BJ (cell line): Measurements from ENCODE around the gene PLK5. TPM values are rescaled to one million over a fixed set of nuclear protein-coding genes. Genes with fewer than 3 reads are reported as not detected.

Experiments
- CTCF ChIA-PET: fragments of 350-600 bp; formaldehyde crosslinking; extraction: SDS; loops from one replicate; lab custom pipeline; 2021; ENCODE audit warnings: antibody characterized with exemption, inconsistent platforms; lab: Yijun Ruan, JAX
- POLR2A ChIA-PET: fragments of 300-600 bp; sonication (Branson Sonifier 250); formaldehyde crosslinking; extraction: SDS; loops from one replicate; lab custom pipeline; 2021; ENCODE audit warnings: antibody characterized with exemption; lab: Charles Lee
- DNase-seq: peaks from one replicate; pipeline ENCODE4 v3.0.0-alpha.2; 2011; ENCODE audit warnings: low read depth
- H3K27me3 ChIP-seq: 2 replicates; pipeline ENCODE4 v1.6.0; 2011; ENCODE audit warnings: low read length; ENCODE audit not compliant: control insufficient read depth, insufficient read depth
- H3K36me3 ChIP-seq: 2 replicates; pipeline ENCODE4 v1.5.1; 2011; ENCODE audit warnings: low read length; ENCODE audit not compliant: control insufficient read depth, insufficient read depth
- H3K4me3 ChIP-seq: 2 replicates; pipeline ENCODE4 v1.5.1; 2011; ENCODE audit warnings: low read depth, mild to moderate bottlenecking, control low read depth, low read length
- polyA plus RNA-seq: library from polyadenylated mRNA; depleted of rRNA; stranded (reverse); fragments of >200 nt; gene quantifications from 2 replicates; pipeline ENCODE4 v1.2.3, GENCODE V29; 2011
- TF ChIP-seq, protein P1 (sequence below): IDR thresholded peaks from 2 replicates; pipeline ENCODE4 v1.5.1; 2011; ENCODE audit warnings: low read depth, mild to moderate bottlenecking, control low read depth, inconsistent platforms, low read length, moderate library complexity; ENCODE audit not compliant: insufficient read depth

The PLK5 gene
- polyA plus RNA-seq, 1 experiment = not detected

DNA sequence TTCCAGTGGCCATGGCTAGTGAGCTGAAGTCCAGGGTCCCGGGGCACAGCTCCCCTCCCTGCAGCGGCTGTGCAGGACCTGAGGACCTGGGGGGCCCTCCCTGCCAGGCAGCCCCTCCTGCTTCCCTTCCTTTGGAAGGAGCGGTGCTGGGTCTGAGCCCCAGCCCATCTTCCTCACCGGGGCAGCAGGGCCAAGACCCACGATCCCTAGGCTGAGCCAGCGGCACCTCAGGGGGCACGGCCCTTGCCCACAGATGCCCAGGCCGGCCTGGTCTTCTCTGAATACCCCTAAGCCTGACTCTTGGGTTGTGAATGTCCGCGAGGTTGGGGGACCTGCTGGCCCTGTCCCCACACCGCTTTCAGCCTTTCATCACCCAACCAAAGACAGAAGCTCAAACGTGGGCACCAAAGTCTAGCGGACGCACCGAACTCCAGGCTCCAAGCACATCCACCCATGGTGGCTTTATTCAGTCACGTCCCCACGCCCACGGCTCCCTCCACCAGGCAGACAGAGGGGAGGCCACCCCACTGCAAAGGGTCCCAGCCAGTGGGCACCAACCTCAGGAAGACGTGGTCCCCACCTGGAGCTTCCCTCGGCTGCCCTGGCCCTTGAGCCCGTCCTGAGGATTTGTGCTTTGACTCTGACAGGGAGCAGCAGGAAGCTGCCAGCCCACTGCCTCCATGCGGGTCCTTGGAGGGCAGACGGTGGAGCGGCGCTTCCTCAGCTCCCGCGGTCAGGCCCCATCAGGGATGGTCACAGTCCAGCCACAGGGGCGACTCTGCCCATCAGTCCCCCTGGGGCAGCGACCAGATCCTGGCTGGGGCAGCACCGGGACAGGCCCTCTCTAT, 52.6 kb downstream of the PLK5 start:
- no peak for DNase-seq
- H3K36me3 ChIP-seq = peaks cover 23% of the 10 kb centered on the region
- TF ChIP-seq, protein P1, sequence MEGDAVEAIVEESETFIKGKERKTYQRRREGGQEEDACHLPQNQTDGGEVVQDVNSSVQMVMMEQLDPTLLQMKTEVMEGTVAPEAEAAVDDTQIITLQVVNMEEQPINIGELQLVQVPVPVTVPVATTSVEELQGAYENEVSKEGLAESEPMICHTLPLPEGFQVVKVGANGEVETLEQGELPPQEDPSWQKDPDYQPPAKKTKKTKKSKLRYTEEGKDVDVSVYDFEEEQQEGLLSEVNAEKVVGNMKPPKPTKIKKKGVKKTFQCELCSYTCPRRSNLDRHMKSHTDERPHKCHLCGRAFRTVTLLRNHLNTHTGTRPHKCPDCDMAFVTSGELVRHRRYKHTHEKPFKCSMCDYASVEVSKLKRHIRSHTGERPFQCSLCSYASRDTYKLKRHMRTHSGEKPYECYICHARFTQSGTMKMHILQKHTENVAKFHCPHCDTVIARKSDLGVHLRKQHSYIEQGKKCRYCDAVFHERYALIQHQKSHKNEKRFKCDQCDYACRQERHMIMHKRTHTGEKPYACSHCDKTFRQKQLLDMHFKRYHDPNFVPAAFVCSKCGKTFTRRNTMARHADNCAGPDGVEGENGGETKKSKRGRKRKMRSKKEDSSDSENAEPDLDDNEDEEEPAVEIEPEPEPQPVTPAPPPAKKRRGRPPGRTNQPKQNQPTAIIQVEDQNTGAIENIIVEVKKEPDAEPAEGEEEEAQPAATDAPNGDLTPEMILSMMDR = no peak
- H3K4me3 ChIP-seq = no peak overlapping the region
- CTCF ChIA-PET = interaction anchor here (1.0 to 1.4 kb wide), 3 partner anchors 15 to 96 kb away, joined by 3 to 4 read pairs (median 3); no protein-coding TSS in a partner anchor
- H3K27me3 ChIP-seq = no peaks in the 10 kb centered on the region
- POLR2A ChIA-PET = no interaction called here

DNA sequence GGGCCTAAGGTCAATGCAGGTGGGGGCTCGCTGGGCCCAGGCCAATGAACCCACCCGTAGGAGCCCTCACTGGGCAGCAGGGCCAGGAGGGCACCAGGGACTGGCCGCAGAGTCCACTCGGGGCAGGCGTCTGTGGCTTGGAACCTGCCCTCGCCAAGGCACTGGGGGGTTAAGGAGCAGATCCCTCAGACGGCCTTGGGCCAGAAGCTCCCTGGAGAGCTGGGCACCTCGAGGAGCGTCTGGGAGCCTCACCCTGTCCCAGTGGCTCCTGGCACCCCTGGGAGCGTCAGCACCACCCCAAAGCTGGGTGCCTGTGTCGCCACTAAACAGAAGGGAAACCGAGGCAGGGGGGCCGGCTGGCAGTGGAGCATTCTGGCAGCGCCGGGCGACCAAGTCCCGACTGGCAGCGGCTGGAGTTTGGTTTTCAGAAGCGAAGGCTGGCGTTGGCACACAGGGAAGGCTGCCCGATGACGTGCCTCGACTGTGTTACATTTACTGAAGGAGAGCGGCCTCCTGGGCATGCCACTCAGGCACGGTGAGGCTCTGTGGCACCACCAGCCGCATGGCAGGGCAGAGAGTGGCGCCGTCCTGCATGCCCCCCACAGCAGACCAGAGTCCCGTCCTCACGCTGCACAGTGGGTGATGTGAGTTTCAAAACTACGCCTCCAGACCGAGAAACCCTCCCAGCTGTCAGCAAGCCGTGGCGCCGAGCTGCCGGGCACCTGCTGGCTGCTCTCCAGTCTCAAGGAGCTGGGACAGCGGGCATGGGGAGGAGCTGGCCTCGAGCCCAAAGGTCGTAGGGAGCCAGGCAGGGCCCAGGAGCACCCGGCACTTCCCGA, 53.4 kb downstream of the PLK5 start:
- CTCF ChIA-PET = interaction anchor here (1.3 to 2.3 kb wide), 3 partner anchors 10 to 95 kb away, joined by 3 to 8 read pairs (median 3); no protein-coding TSS in a partner anchor
- no peak overlapping the region for H3K4me3 ChIP-seq
- H3K36me3 ChIP-seq = peaks cover 25% of the 10 kb centered on the region
- TF ChIP-seq, protein P1 = no peak
- no peaks in the 10 kb centered on the region for H3K27me3 ChIP-seq
- DNase-seq = no peak
- POLR2A ChIA-PET = no interaction called here

DNA sequence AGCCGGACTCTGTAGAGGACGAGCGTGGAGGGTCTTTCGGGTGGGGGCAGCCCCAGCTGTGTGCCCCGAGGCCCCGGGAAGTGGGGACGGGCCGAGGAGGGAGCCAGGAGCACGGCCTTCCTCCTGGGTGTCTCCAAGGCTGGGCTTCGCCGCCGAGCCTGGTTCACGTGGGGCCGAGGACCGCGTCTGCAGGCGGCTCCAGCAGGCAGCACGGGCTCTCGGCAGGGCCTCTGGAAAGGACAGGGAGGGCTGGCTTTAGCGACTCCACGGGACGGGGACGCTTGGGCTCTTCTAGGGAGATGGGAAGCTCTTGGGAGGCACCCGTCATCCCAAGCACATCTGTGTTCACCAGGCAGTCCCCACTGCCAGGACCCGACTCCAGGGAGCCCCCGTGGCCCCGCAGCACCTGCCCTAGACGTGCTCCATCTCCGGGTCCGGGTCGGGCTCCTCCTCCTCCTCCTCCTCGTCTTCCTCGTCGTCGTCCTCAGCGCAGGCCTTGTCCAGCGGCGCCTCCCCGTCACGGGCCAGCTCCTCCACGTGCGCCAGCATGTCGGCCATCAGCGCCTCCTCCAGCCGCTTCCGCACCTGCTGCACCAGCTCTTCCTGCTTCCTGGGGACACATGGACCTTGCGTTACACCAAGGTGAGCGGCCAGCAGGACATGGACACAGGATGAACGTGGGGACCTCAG, 54.2 kb downstream of the PLK5 start:
- POLR2A ChIA-PET = no interaction called here

DNA sequence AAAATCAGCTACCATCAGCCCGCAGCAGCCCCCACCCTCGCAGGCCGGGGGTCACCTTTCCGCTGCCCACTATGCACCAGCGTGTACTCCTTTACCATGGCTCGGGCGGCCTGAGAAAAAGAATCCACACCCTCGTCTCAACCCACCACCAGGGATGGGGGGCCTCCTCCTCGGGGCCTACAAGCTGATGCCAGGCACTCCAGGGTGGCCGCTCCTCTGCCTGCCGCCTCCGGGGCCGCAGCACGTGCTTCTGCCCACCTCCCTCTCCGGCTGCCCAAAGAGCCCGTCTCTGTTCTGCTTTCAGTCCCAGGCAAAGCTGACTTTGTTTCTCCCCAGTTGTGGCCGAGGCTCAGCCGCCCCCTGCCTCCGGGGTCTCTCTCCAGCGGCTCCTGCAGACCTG, 55.3 kb downstream of the PLK5 start:
- TF ChIP-seq, protein P1 = no peak
- ChIA-PET POLR2A (no interaction called here), CTCF (interaction anchor here (2.3 kb wide), 1 partner anchor 33 kb away, joined by 8 read pairs; no protein-coding TSS in a partner anchor)
- DNase-seq = no peak
- peaks cover 31% of the 10 kb centered on the region for H3K36me3 ChIP-seq
- H3K4me3 ChIP-seq = no peak overlapping the region
- no peaks in the 10 kb centered on the region for H3K27me3 ChIP-seq

More for the DNA sequence above, 54.2 kb downstream of the PLK5 start:
- H3K4me3 ChIP-seq = no peak overlapping the region
- TF ChIP-seq, protein P1 = no peak
- no peak for DNase-seq
- CTCF ChIA-PET = interaction anchor here (1.3 to 2.3 kb wide), 3 partner anchors 10 to 95 kb away, joined by 3 to 8 read pairs (median 3); no protein-coding TSS in a partner anchor
- peaks cover 28% of the 10 kb centered on the region for H3K36me3 ChIP-seq
- H3K27me3 ChIP-seq = no peaks in the 10 kb centered on the region
